Ovary (tissue), 9 donors: Measurements from ENCODE around the gene MAP2K5. TPM values are rescaled to one million over a fixed set of nuclear protein-coding genes. Genes with fewer than 3 reads are reported as not detected.

Experiments used
- DNase-seq, 5 donors: peaks; one replicate each; pipeline ENCODE4 v3.0.0-alpha.2; 2019 to 2020
- H3K27ac ChIP-seq, 2 donors: fragments of 200-600 bp; one replicate each; pipeline versions ENCODE4 v1.5.1 to v1.8.0; 2019 to 2022
- H3K27me3 ChIP-seq: fragments of 200-600 bp; one replicate; pipeline ENCODE4 v1.8.0; 2022
- H3K36me3 ChIP-seq: fragments of 200-600 bp; sonication (generic); one replicate; pipeline ENCODE4 v1.5.1; 2019
- H3K4me1 ChIP-seq: one replicate; pipeline ENCODE4 v1.8.1; 2013; ENCODE audit warnings: mild to moderate bottlenecking, moderate library complexity; ENCODE audit not compliant: insufficient read depth
- H3K4me3 ChIP-seq: fragments of 200-600 bp; sonication (generic); one replicate; pipeline ENCODE4 v1.5.1; 2017
- H3K9me3 ChIP-seq, 2 donors: fragments of 200-600 bp in 1 of 2; sonication (generic) in 1 of 2; one replicate each; pipeline versions ENCODE4 v1.5.1 to v1.8.1; 2013 to 2019; ENCODE audit warnings: mild to moderate bottlenecking in 1 of 2, moderate library complexity in 1 of 2
- CTCF ChIP-seq, 3 donors: fragments of 450-650 bp in 2 of 3; fragments of 200-600 bp in 1 of 3; IDR thresholded peaks; one replicate each; pipeline versions ENCODE4 v1.5.1 to v1.8.0; 2016 to 2022; ENCODE audit warnings: antibody characterized with exemption in 3 of 3, mild to moderate bottlenecking in 1 of 3
- EP300 ChIP-seq: sonication (generic); formaldehyde crosslinking; IDR thresholded peaks from one replicate; pipeline ENCODE4 v1.6.1; 2017; ENCODE audit warnings: antibody characterized with exemption
- POLR2A ChIP-seq: fragments of 450-650 bp; IDR thresholded peaks from one replicate; pipeline ENCODE4 v1.6.1; 2017; ENCODE audit warnings: antibody characterized with exemption, mild to moderate bottlenecking, moderate library complexity
- WGBS, 3 donors: extraction: QIAGEN DNeasy Blood & Tissue Kit in 1 of 3; methylation state at CpG; one replicate each; pipeline versions ENCODE4 v1.1.5 to v1.1.7; 2013 to 2017; 5-methylcytosine and 5-hydroxymethylcytosine counted together
- intact Hi-C, 4 donors: fragments of 100-400 bp; cut with DNase I; formaldehyde crosslinking; loops; one replicate each; pipeline versions ENCODE4 v1.11.0 to v1.15.1; 2022 to 2023
- polyA plus RNA-seq, 2 donors: library from polyadenylated mRNA; stranded (reverse); fragments of 200-250 nt in 1 of 2; fragments of 350-450 nt in 1 of 2; fragmentation: Illumina TruSeq in 1 of 2; extraction: RNeasy Lipid Tissue Mini Kit (QIAGEN cat#74804) in 1 of 2; gene quantifications; one replicate each; pipeline ENCODE4 v1.2.3, GENCODE V29; 2013 to 2014
- total RNA-seq, 7 donors: library from RNA; depleted of rRNA in 2 of 7; stranded (reverse); fragments of >200 nt in 2 of 7; fragmentation: NEBNext Ultra II Directional in 3 of 7; extraction: Animal tissue kit (Norgen Biotek cat#: 25700) in 3 of 7; gene quantifications; one replicate each; pipeline versions ENCODE4 v1.1.0 to v1.2.4, GENCODE V29; 2016 to 2023
- donor health status: DM: no; HTN: no; CAD: no; lungs with moderate emphysema.
- donor health status: DM: no; HTN: no; CAD: no.
- donor health status: Bipolar disorder and iron deficiency.
- donor health status: DM: yes; HTN: yes; CAD: no.
- donor health status: DM: no; HTN: no; CAD: no.
- donor health status: DM: yes; HTN: yes; CAD: no.

MAP2K5 gene
- total and polyA plus RNA-seq, 9 donors: 4.0 to 39.8 (median 23.2) TPM

- WGBS, 3 donors: 25 to 34% (median 25%) methylated on average over 9 of the region's 9 CpGs
- intact Hi-C loops: loop anchor here (5.0 to 10.0 kb wide), 5 partner anchors 327 to 887 kb away; no protein-coding TSS in a partner anchor
Measured at GRCh38 chr15:67832031-67832551, 289.6 kb downstream of the MAP2K5 start.

GRCh38 chr15:67832897-67833709 is 290.6 kb downstream of the MAP2K5 start:
- DNase-seq: no peak
- peaks cover 20% of the 10 kb centered on the region for H3K4me1 ChIP-seq
- intact Hi-C loops: loop anchor here (5.0 to 10.0 kb wide), 5 partner anchors 328 to 888 kb away; no protein-coding TSS in a partner anchor

More at GRCh38 chr15:67832031-67832551, 289.6 kb downstream of the MAP2K5 start:
- H3K4me3 ChIP-seq: no peak overlapping the region
- no peaks in the 10 kb centered on the region for H3K36me3 ChIP-seq
- peaks cover 20% of the 10 kb centered on the region for H3K4me1 ChIP-seq
- peaks cover 21% of the 10 kb centered on the region for H3K27me3 ChIP-seq
- TF ChIP-seq CTCF (IDR thresholded peaks at IDR 0.05) (no peak), POLR2A (no peak), EP300 (no peak)
- no peak for DNase-seq
- no peaks in the 10 kb centered on the region for H3K9me3 ChIP-seq
- H3K27ac ChIP-seq: no peak overlapping the region

GRCh38 chr15:67833710-67834511 is 291.4 kb downstream of the MAP2K5 start:
- Histone ChIP-seq H3K9me3 (no peaks in the 10 kb centered on the region), H3K36me3 (no peaks in the 10 kb centered on the region), H3K27me3 (peaks cover 12% of the 10 kb centered on the region)

More at GRCh38 chr15:67832897-67833709, 290.6 kb downstream of the MAP2K5 start:
- H3K27me3 ChIP-seq: peaks cover 13% of the 10 kb centered on the region
- H3K27ac ChIP-seq: no peak overlapping the region
- WGBS, 3 donors: 10 to 12% (median 11%) methylated on average over 30 to 32 of the region's 32 CpGs
- TF ChIP-seq POLR2A: no peak
- TF ChIP-seq EP300: no peak
- no peak for TF ChIP-seq CTCF (IDR thresholded peaks at IDR 0.05)
- H3K4me3 ChIP-seq: no peak overlapping the region
- no peaks in the 10 kb centered on the region for H3K9me3 ChIP-seq
- H3K36me3 ChIP-seq: no peaks in the 10 kb centered on the region

More at GRCh38 chr15:67833710-67834511, 291.4 kb downstream of the MAP2K5 start:
- peaks cover 19% of the 10 kb centered on the region for H3K4me1 ChIP-seq
- no peak overlapping the region for H3K27ac ChIP-seq
- intact Hi-C loops: loop anchor here (5.0 to 10.0 kb wide), 5 partner anchors 329 to 889 kb away; no protein-coding TSS in a partner anchor
- no peak for TF ChIP-seq EP300
- peak in 1 of 3 donors; percentile 25 for TF ChIP-seq CTCF (IDR thresholded peaks at IDR 0.05)
- TF ChIP-seq POLR2A: no peak
- 1 to 4% (median 2%) methylated on average over 43 to 44 of the region's 44 CpGs for WGBS, 3 donors
- DNase-seq: peak in 2 of 5 donors; percentile 31 to 34
- peak overlapping the region; percentile 27 for H3K4me3 ChIP-seq
